Sigmoid colon (tissue), 3 donors: ENCODE data around the gene TRAF7.

Source experiments
- CTCF ChIP-seq, 4 experiments: fragments of 450-650 bp in 3 of 4; fragments of 200-600 bp in 1 of 4; IDR thresholded peaks; one replicate each; pipeline ENCODE4 v1.5.1; 2016 to 2019; ENCODE audit warnings: antibody characterized with exemption in 4 of 4, mild to moderate bottlenecking in 3 of 4, moderate library complexity in 2 of 4
- POLR2A ChIP-seq, 2 donors: fragments of 450-650 bp; IDR thresholded peaks; one replicate each; pipeline ENCODE4 v1.6.1; 2016; ENCODE audit warnings: antibody characterized with exemption in 2 of 2, mild to moderate bottlenecking in 2 of 2, moderate library complexity in 2 of 2

GRCh38 chr16:2147378-2147777 lies 8.2 kb upstream of the TRAF7 start:
- TF ChIP-seq CTCF (IDR thresholded peaks at IDR 0.05) (no peak), POLR2A (IDR thresholded peaks at IDR 0.05) (no peak)
